ENCODE data around the gene NEGR1. TPM values are rescaled to one million over a fixed set of nuclear protein-coding genes. Genes with fewer than 3 reads are reported as not detected.

The NEGR1 gene
- total and polyA plus RNA-seq, 4 donors, result 0.86 to 7.3 (median 2.5) TPM

DNA sequence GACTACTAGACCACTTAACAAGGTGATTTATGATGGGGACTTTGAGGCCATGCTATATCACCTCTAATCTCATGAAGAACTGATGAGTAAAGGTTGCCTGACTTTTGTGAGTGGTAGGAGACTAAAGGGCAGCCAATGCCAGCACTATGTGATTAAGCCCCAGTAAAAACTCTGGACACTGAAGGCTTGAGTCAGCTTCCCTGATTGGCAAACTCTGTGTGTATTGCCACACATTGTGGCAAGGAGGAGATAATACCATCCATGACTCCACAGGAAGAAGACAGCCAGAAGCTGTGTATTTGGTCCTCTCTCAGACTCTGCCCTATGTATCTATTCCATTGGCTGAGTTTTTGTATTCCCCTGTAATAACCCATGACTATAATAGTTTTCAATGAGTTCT is 788.2 kb downstream of the NEGR1 start:
- H3K9me3 ChIP-seq (ENCODE audit: control insufficient read depth in 4 of 4, insufficient read depth in 3 of 4, low read length in 3 of 4), result no peaks in the 10 kb centered on the region
- TF ChIP-seq, protein P1, sequence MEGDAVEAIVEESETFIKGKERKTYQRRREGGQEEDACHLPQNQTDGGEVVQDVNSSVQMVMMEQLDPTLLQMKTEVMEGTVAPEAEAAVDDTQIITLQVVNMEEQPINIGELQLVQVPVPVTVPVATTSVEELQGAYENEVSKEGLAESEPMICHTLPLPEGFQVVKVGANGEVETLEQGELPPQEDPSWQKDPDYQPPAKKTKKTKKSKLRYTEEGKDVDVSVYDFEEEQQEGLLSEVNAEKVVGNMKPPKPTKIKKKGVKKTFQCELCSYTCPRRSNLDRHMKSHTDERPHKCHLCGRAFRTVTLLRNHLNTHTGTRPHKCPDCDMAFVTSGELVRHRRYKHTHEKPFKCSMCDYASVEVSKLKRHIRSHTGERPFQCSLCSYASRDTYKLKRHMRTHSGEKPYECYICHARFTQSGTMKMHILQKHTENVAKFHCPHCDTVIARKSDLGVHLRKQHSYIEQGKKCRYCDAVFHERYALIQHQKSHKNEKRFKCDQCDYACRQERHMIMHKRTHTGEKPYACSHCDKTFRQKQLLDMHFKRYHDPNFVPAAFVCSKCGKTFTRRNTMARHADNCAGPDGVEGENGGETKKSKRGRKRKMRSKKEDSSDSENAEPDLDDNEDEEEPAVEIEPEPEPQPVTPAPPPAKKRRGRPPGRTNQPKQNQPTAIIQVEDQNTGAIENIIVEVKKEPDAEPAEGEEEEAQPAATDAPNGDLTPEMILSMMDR (IDR thresholded peaks at IDR 0.05; ENCODE audit: control extremely low read depth, extremely low read depth), result no peak
- H3K36me3 ChIP-seq (ENCODE audit: control insufficient read depth in 4 of 4, insufficient read depth in 4 of 4, low read length in 4 of 4), result no peaks in the 10 kb centered on the region
- no peak overlapping the region for H3K4me3 ChIP-seq
- no peak for ATAC-seq (ENCODE audit: insufficient read depth, low FRiP score)
- H3K9ac ChIP-seq (ENCODE audit: insufficient read depth in 1 of 2, low read length in 2 of 2), result no peak overlapping the region
- H3K27me3 ChIP-seq (ENCODE audit: control insufficient read depth in 3 of 3, insufficient read depth in 3 of 3, low read length in 2 of 3), result no peaks in the 10 kb centered on the region
- DNase-seq, result no peak
- H3K4me1 ChIP-seq (ENCODE audit: control insufficient read depth in 5 of 5, insufficient read depth in 5 of 5, low read length in 5 of 5), result no peaks in the 10 kb centered on the region
- no peak overlapping the region for H3K27ac ChIP-seq (ENCODE audit: low read depth in 1 of 2, low read length in 1 of 2)

DNA sequence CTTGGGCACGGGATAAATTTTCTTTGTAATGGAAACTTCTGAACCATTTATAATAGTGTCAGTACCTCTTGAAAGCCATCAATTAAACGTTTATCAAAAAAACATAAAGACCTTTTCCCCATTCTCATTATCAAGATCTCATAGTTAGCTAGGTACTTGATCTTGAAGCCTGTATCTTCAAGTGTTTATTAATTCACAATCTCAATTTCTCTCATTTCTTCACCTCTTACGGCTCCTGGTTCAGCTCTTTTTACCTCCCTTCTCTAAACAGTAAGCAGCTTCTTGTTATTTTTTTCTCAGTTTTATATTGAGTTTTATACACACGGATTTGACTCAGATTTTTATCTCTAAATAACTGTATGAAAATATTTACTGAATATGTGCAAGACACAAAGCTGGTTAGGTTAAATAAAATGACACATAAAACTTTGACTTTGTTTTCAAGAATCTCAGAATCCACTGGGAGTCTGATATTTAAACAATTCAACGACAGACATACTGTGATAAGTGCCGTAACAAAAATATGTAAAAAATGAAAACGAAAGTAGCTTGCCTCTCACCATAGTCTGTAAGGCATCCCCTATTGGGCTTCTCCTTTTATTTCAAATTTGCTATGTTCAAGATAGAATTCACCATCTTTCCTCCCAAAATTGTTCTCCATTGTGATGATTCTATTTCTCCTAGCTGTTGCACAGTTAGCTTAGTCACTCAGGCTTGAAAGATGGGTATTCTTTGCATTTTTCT is 789.9 kb downstream of the NEGR1 start:
- ATAC-seq (ENCODE audit: insufficient read depth, low FRiP score) (no peak), DNase-seq (no peak)
- no peaks in the 10 kb centered on the region for H3K36me3 ChIP-seq (ENCODE audit: control insufficient read depth in 4 of 4, insufficient read depth in 4 of 4, low read length in 4 of 4)
- H3K27me3 ChIP-seq (ENCODE audit: control insufficient read depth in 3 of 3, insufficient read depth in 3 of 3, low read length in 2 of 3), result no peaks in the 10 kb centered on the region
- TF ChIP-seq, protein P1 (IDR thresholded peaks at IDR 0.05; ENCODE audit: control extremely low read depth, extremely low read depth), result no peak
- no peak overlapping the region for H3K27ac ChIP-seq (ENCODE audit: low read depth in 1 of 2, low read length in 1 of 2)
- no peaks in the 10 kb centered on the region for H3K4me1 ChIP-seq (ENCODE audit: control insufficient read depth in 5 of 5, insufficient read depth in 5 of 5, low read length in 5 of 5)
- H3K9ac ChIP-seq (ENCODE audit: insufficient read depth in 1 of 2, low read length in 2 of 2), result no peak overlapping the region
- H3K9me3 ChIP-seq (ENCODE audit: control insufficient read depth in 4 of 4, insufficient read depth in 3 of 4, low read length in 3 of 4), result no peaks in the 10 kb centered on the region
- 60 to 78% methylated on average over 7 of the region's 7 CpGs for WGBS, 2 donors
- H3K4me3 ChIP-seq, result no peak overlapping the region

DNA sequence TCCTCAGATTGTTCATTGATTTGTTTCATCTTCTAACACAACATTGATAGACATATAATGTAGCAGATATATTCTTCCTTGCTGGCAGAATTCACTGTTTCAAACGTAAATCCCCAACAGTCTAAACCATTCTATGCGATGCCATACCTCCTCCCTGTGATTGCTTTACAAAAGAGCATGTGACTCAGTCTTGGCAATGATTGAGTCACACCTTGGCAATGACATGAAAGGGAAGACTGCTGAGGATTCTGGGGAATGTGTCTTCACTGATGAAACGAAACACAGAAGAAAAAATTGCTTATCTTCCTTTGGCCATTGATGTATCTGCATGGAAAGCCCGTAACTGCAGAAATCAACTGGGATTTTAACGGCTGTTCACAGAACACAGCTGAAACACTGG is 791.9 kb downstream of the NEGR1 start:
- H3K27ac ChIP-seq (ENCODE audit: low read depth in 1 of 2, low read length in 1 of 2), result no peak overlapping the region
- no peaks in the 10 kb centered on the region for H3K9me3 ChIP-seq (ENCODE audit: control insufficient read depth in 4 of 4, insufficient read depth in 3 of 4, low read length in 3 of 4)
- no peak overlapping the region for H3K9ac ChIP-seq (ENCODE audit: insufficient read depth in 1 of 2, low read length in 2 of 2)
- no peaks in the 10 kb centered on the region for H3K4me1 ChIP-seq (ENCODE audit: control insufficient read depth in 5 of 5, insufficient read depth in 5 of 5, low read length in 5 of 5)
- TF ChIP-seq, protein P1 (IDR thresholded peaks at IDR 0.05; ENCODE audit: control extremely low read depth, extremely low read depth), result no peak
- WGBS, 2 donors, result 71 to 81% methylated on average over 5 of the region's 5 CpGs
- ATAC-seq (ENCODE audit: insufficient read depth, low FRiP score) (no peak), DNase-seq (no peak)
- no peaks in the 10 kb centered on the region for H3K36me3 ChIP-seq (ENCODE audit: control insufficient read depth in 4 of 4, insufficient read depth in 4 of 4, low read length in 4 of 4)
- H3K4me3 ChIP-seq, result no peak overlapping the region
- no peaks in the 10 kb centered on the region for H3K27me3 ChIP-seq (ENCODE audit: control insufficient read depth in 3 of 3, insufficient read depth in 3 of 3, low read length in 2 of 3)

Measured in lung (tissue), 12 donors.